Mucosa of stomach (tissue), 1 donor: Measurements from ENCODE around the gene PEAK3.
A peak's percentile ranks its signal among the peaks of the same experiment; 100 is the strongest.
"Not testable (repeated sequence)": the region's sequence is repeated elsewhere in the genome, so short reads cannot be mapped to it uniquely, and the experiment has no call there.

Source experiments
- H3K27me3 ChIP-seq: one replicate; pipeline ENCODE4 v1.7.0; 2013; ENCODE audit warnings: mild to moderate bottlenecking, low read length; ENCODE audit not compliant: control insufficient read depth, insufficient read depth
- H3K36me3 ChIP-seq: one replicate; pipeline ENCODE4 v1.7.0; 2013; ENCODE audit warnings: low read length; ENCODE audit not compliant: control insufficient read depth, insufficient read depth
- H3K4me1 ChIP-seq: one replicate; pipeline ENCODE4 v1.7.0; 2013; ENCODE audit warnings: mild to moderate bottlenecking, low read length; ENCODE audit not compliant: control insufficient read depth, insufficient read depth
- H3K4me3 ChIP-seq: one replicate; pipeline ENCODE4 v1.7.0; 2013; ENCODE audit warnings: low read length
- H3K9ac ChIP-seq: one replicate; pipeline ENCODE4 v1.7.0; 2013; ENCODE audit warnings: mild to moderate bottlenecking, low read length, moderate library complexity
- H3K9me3 ChIP-seq: one replicate; pipeline ENCODE4 v1.7.0; 2013; ENCODE audit warnings: mild to moderate bottlenecking, low read length, moderate library complexity; ENCODE audit not compliant: control insufficient read depth
- donor health status: Pancreatic carcinoma.

PEAK3 gene

GRCh38 chr19:2291185-2291751 lies 9.3 kb upstream of the PEAK3 start:
- H3K4me1 ChIP-seq = peaks cover 10% of the 10 kb centered on the region
- H3K27me3 ChIP-seq = peaks cover 84% of the 10 kb centered on the region
- H3K4me3 ChIP-seq = no peak overlapping the region
- H3K9ac ChIP-seq = no peak overlapping the region
- H3K9me3 ChIP-seq = no peaks in the 10 kb centered on the region
- H3K36me3 ChIP-seq = no peaks in the 10 kb centered on the region

DNA sequence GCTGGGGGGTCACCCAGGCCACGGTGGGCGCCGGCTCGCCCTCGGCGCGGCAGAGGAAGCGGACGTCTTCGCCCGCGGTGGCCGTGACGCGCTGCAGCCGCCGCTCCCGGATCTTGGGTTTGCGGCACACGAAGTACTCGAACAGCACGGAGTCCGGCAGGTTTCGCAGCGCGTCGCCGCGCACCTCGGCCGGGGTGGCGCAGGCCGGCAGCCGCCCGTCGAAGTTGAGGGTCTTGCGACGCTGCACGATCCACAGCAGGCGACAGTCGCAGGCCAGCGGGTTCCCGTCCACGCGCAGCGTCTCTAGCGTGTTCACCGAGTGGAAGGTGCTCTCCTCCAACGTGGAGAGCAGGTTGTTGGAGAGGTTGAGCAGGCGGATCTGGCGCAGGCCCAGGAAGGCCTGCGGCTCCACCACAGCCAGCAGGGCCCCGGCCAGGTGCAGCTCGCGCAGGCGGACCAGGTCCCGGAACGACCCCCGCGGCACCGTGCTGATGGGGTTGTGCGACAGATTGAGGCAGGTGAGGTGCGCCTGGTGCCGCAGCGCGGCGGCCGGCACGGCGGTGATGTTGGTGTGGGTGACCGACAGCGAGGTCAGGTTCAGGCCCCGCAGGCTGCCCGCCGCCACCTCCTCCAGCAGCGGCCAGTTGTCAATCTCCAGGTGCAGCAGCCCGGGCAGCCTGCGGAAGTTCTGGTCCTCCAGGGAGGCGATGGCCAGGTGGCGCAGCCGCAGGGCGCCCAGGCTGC lies 8.6 kb upstream of the PEAK3 start:
- Histone ChIP-seq H3K27me3 (peaks cover 82% of the 10 kb centered on the region), H3K9ac (no peak overlapping the region), H3K4me1 (peaks cover 10% of the 10 kb centered on the region), H3K36me3 (no peaks in the 10 kb centered on the region), H3K9me3 (no peaks in the 10 kb centered on the region), H3K4me3 (no peak overlapping the region)

GRCh38 chr19:2289714-2290435 lies 7.9 kb upstream of the PEAK3 start:
- Histone ChIP-seq H3K9ac (no peak overlapping the region), H3K9me3 (no peaks in the 10 kb centered on the region), H3K36me3 (no peaks in the 10 kb centered on the region), H3K4me1 (peaks cover 10% of the 10 kb centered on the region), H3K27me3 (peaks cover 79% of the 10 kb centered on the region), H3K4me3 (no peak overlapping the region)

- Histone ChIP-seq H3K36me3 (no peaks in the 10 kb centered on the region), H3K9ac (no peak overlapping the region), H3K27me3 (peaks cover 71% of the 10 kb centered on the region), H3K9me3 (no peaks in the 10 kb centered on the region), H3K4me1 (peaks cover 10% of the 10 kb centered on the region), H3K4me3 (no peak overlapping the region)
Measured at GRCh38 chr19:2288818-2289713, 7.1 kb upstream of the PEAK3 start.

GRCh38 chr19:2288338-2288817 lies 6.4 kb upstream of the PEAK3 start:
- Histone ChIP-seq H3K36me3 (no peaks in the 10 kb centered on the region), H3K9me3 (no peaks in the 10 kb centered on the region), H3K4me1 (peaks cover 10% of the 10 kb centered on the region), H3K9ac (no peak overlapping the region), H3K27me3 (peaks cover 65% of the 10 kb centered on the region), H3K4me3 (no peak overlapping the region)

DNA sequence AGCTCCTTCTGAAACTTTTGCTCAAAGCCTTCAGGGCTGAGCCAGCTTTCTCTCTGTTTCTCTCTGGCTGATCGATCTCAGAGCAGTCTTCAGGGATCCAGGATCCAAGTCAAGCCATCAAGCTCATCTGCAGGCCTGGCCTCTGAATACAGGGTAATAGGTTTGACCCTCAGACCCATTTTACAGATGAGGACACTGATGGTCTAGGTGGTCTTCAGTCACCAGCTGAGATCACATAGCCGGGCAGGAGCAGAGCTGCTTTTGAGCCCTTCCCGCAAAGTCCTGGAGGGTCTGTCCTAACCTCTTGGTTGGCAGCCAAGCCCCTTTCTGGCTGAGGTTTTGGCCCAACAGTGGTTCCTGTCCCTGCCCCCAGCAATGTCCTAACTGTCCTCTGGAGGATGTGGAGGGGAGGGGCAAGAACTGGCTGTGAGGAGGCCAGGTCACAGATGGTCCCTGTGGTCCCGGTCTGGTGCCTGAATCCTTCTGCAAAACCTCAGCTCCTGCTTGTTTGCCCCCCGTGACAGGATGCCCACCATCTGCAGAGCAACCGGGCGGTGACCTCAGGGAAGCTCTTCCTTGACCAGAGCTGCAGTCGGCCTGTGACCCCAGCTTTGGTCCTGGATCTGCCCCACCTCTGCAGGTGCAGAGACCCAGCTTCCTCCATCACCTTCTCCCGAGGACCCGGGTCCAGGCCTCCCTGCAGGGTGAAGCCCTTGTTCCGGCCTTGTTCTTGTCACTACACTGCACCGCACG lies 5.8 kb upstream of the PEAK3 start:
- no peaks in the 10 kb centered on the region for H3K9me3 ChIP-seq
- H3K9ac ChIP-seq = no peak overlapping the region
- peaks cover 10% of the 10 kb centered on the region for H3K4me1 ChIP-seq
- H3K36me3 ChIP-seq = no peaks in the 10 kb centered on the region
- H3K4me3 ChIP-seq = no peak overlapping the region
- peaks cover 67% of the 10 kb centered on the region for H3K27me3 ChIP-seq

DNA sequence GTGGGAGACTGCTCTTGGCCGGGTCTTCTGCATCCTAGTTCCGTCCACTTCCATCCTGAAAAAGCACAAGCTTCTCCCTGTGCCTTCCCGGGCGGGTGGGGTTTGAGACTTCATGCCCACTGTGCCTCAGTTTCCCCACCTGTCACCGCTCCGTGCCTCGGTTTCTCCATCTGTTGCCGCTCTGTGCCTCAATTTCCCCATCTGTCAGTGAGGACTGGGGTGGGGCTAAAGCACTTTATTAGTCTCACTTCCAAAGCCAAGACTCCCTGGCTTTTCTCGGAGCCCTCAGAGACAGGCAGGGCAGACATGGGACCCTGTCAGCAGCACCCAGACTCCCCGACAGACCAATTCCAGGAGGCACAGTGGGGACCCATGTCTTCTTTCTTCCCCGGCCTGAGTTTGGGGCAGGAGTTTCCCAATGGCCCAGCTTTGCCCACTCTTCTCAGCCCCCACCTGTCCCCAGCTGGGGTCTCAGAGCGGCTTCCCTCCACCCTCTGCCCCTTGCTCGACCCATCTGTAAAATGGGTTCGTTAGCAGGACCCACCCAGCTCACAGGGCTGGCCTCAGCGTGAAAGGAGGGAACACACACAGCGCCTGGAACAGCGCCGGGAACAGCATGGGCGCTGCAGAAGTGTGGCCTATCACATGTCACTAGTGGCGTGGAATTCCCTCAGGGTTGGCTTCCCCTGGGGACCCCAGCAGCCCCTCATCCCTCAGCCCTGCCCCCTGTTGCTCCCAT lies 4.6 kb upstream of the PEAK3 start:
- Histone ChIP-seq H3K9ac (no peak overlapping the region), H3K36me3 (no peaks in the 10 kb centered on the region), H3K27me3 (peaks cover 69% of the 10 kb centered on the region), H3K9me3 (no peaks in the 10 kb centered on the region), H3K4me1 (peaks cover 10% of the 10 kb centered on the region), H3K4me3 (no peak overlapping the region)

DNA sequence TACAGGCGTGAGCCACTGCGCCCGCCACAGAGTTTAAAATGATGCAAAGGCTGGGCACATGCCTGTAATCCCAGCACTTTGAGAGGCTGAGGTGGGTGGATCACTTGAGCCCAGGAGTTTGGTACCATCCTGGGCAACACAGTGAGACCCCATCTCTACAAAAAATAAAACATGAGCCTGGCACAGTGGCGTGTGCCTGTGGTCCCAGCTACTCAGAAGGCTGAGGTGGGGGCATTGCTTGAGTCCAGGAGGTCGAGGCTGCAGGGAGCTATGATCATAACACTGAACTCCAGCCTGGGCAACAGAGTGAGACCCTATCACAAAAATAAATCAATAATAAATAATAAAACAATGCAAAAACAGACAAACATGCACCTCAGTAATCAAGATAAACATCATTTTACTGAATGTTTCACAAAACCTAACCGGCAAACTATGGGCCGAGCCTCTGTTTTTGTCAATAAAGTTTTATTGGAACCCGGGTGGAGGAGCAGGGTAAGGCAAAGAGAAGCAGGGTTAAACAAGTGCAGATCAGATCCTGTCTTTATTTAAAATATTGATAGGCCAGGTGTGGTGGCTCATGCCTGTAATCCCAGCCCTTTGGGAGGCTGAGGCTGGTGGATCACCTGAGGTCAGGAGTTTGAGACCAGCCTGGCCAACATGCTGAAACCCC lies 2.0 kb upstream of the PEAK3 start:
- no peaks in the 10 kb centered on the region for H3K9me3 ChIP-seq
- H3K36me3 ChIP-seq = no peaks in the 10 kb centered on the region
- H3K4me3 ChIP-seq = no peak overlapping the region
- H3K4me1 ChIP-seq = no peaks in the 10 kb centered on the region
- H3K27me3 ChIP-seq = peaks cover 44% of the 10 kb centered on the region
- H3K9ac ChIP-seq = no peak overlapping the region

GRCh38 chr19:2282862-2283237 lies 875 bp upstream of the PEAK3 start:
- no peak overlapping the region for H3K4me3 ChIP-seq
- peaks cover 33% of the 10 kb centered on the region for H3K27me3 ChIP-seq
- no peaks in the 10 kb centered on the region for H3K36me3 ChIP-seq
- H3K4me1 ChIP-seq = peaks cover 5% of the 10 kb centered on the region
- no peaks in the 10 kb centered on the region for H3K9me3 ChIP-seq
- no peak overlapping the region for H3K9ac ChIP-seq

DNA sequence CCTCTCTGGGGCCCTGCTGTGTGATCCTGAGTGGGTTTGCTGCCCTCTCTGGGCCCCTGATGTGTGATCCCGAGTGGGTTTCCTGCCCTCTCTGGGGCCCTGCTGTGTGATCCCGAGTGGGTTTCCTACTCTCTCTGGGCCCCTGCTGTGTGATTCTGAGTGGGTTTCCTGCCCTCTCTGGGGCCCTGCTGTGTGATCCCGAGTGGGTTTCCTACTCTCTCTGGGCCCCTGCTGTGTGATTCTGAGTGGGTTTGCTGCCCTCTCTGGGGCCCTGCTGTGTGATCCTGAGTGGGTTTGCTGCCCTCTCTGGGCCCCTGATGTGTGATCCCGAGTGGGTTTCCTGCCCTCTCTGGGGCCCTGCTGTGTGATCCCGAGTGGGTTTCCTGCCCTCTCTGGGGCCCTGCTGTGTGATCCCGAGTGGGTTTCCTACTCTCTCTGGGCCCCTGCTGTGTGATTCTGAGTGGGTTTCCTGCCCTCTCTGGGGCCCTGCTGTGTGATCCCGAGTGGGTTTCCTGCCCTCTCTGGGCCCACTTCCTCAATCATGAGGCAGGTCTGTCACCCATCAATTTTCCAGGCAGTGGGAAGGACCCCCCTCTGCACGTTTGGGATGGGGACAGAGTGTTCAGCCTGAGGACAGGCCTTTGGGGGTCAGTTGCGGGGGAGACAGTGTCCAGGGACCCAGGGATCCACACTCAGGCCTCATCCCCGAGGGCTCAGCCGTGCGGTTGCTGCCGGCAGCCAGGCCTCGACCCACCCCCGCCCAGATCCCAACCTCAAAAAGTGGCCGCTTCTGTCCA lies 512 bp downstream of the PEAK3 start:
- not testable (repeated sequence) for H3K4me3 ChIP-seq, H3K36me3 ChIP-seq
- peak overlapping the region; percentile 38 for H3K9ac ChIP-seq

More for the DNA sequence above, 512 bp downstream of the PEAK3 start:
- peaks cover 23% of the 10 kb centered on the region for H3K27me3 ChIP-seq
- H3K4me1 ChIP-seq, H3K9me3 ChIP-seq: not testable (repeated sequence)
